Stimulated activated CD4-positive, alpha-beta T cell treated with anti-CD3 and anti-CD28 coated beads, Interleukin-4, amount 100 ng/mL, for 48 hours (primary cell): ENCODE data around the gene NPR2.

ENCODE experiments used
- DNase-seq, 2 donors: peaks; one replicate each; pipeline ENCODE4 v3.0.0-alpha.2; 2020; ENCODE audit warnings: low read depth in 2 of 2

The NPR2 gene

DNA sequence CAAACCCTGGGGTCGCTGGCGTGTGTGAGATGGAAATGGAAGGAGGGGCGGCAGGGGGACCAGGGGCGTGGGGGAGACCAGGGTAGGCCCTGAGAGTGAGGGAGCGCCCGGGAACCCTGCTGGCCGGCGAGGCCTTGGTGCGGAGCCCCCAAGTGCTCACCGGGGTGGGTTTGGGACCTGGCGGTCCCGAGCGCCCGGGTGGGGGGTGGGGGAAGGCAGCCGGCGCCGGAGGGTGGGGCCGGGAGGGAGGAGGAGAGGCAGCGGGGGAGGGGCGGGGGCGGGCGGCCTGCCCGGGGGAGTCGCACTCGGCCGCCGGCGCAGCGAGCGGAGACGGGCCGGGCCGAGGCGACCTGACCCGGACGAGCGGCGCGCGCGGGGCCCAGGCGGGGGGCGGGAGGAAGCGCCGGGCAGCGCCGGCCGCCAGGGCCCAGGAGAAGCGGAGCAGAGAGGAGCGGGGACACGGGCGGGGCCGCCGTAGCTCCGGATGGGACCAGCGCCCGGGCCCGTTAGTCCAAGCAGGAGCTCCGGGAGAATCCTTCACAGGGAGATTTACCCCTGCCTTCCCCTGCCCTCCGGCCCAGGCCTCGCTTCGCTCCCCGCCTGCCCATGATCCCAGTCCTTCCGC is at the start of gene NPR2:
TSS of gene NPR2 (plus strand) at position 295 of the 625 bp plus-strand sequence. CDS start 818 bp downstream, outside the sequence.
- DNase-seq = no peak

DNA sequence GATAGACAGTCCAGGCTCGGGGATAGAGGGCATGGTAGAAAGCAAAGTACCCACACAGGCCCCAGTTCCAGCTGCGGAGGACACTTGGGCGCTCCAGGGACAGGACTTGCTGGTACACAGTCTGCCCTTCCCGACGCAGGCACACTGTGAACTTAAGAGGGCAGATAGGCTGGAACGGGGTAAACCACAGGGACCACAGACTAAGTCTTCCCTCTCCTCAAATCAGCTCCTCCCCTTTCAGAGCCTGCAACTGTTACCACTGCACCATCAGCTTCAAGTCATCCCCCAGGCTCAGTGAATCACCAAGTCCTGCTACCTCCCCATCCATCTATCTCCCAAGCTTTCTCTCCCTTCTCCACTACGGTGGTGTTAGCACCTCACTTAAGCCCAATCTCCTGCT is 49.7 kb upstream of the NPR2 start:
- DNase-seq = no peak

DNA sequence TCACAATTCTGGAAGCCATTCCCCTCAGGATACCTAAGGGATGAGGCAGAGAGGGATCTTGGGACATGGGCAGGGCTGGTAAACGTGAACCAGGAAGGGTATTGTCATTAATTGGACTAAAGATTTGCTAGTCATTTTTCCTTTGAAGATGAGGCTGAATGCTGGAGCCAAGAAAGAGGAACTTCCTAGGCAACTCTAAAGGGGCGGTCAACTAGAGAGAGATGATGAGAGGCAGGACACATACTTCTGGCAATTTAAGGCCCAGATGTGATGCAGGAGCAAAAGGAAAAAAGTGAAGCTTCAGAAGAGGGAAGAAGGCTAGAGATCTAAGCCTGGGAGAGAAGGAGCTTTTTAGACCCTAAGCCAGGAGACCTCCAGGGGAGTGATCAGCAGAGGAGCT is 47.9 kb upstream of the NPR2 start:
- no peak for DNase-seq

DNA sequence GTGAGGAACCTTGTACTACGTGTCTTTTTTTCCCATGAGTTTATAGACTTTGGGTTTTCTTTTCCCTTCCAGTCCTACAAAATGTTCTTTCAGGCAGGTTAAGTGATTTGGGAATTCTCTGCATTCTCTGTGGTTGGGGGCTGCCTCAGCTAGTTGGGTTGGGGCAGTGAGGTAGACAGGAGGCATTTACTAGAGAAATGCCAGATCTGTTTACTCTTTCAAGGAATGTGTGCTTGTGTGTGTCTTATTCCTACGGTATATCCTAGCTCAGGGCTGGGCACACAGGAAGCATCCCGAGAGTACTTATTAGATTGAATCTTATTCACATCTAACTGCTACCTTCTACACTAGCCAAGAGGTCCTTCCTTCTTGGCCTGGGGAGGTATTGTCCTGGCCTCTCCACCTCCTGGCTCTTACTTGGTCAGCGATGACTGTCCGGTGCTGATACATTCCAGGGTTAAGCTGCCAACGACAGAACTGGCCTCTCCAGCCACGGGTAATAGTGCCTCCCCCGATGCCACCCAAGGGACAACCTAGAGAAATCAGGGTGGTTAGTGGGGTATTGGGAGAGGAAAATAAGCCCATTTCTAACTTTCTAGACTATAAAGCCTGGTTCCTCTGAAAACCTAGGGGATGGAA is 47.4 kb upstream of the NPR2 start:
- DNase-seq = no peak

DNA sequence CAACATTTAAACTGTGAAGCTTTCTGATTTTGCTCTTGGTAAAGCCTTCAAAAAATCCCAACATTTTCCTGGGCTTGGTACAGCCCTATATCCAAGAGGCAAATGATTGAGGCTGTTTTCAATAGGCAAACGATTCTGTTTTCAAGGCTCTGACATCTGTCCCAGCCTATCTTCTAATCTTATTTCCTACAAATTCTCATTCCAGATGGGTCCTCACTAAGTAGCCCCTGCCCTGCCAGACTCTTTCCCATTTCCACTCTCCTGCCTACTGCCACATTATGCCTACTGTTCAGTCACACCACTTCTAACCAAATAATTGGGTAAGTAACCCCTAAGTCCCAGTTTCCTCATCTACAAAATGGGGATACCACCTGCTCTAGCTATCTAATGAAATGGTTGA is 45.8 kb upstream of the NPR2 start:
- no peak for DNase-seq

DNA sequence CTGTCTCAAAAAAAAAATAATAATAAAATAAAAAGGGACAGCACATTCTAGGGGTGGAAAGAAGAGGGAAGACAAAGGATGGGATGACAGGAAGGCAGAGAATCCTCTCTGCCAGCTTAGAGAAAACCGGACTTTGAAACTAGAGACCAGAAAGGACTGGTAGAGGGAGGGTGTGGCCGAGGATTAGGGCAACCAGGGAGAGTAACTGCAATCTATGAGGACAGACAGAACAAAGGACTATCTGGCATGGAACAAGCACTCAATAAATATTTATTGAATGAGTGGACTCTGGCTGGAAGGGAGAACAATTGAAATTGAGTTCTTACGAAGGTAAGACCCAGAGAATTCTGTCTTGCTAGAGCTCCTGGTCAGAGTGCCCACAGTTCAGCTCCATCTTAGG is 44.8 kb upstream of the NPR2 start:
- no peak for DNase-seq

DNA sequence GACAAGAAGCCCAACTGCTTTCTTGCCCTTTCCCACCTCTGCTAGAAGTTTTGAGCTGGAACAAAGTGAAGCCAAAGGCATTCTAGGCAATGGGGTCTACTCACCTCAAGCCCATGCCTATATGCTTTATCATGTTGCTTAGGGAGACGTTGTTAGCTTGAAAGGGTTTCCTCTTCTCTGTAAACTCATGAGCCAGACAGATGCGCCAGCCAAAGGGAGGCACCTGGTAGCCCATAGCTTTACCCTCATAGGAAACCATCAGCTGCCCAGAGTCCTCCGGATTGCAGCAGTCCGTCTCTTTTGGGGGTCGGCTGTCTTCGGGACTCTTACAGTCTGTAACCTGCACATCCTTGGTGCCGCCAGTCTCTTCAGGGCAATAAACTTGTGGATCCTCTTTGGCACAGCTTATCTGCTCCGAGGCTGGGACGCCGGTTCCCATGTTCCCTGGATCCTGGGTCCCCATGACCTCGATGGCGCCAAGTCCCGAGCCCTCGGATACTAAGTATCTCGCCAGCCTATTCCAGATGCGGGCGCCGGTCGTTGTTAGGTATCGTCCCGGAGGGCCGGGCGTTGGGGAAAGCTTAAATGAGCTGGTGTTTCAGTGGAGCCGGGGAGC is 43.0 kb upstream of the NPR2 start:
- no peak for DNase-seq

DNA sequence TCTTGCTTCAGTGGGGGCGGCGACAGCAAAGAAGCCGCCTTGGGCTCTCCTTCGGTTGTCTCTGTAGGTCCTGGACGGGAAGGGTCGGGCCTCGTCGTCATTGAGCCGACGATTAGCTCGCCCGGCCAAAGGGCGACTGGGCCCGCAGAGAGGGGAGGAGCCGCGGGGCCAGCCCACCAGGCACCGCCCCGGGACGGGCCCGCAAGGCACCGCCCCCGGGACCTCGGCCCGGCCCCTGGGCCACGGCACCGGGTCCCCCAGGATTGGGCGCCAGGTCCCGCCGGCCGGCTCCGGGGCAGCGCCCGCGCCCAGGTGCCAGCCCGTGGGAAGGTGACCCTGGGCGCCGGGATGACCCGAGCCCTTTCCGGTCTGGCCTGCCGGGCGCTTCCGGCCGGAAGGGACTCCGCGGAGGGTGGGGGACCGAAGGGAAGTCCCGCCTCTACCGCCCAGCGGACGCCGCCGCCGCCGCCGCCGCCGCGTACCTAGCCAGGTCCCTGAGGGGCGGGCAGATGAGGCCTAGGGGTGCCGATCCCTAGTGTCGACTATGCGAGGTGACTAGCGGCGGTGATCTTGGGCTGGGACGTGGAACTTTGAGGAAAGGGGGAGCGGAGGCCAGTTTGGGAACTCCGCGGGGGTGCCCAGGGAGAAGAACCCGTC is 42.4 kb upstream of the NPR2 start, which contains the start of the genes GBA2 and RGP1:
TSS of gene GBA2 (minus strand) at position 371 of the 657 bp plus-strand sequence. CDS start 524 bp downstream, outside the sequence.
TSS of gene RGP1 (plus strand) at position 430 of the 657 bp plus-strand sequence. CDS start 469 bp downstream, outside the sequence.
- DNase-seq = peak in 1 of 2 donors; percentile 51

DNA sequence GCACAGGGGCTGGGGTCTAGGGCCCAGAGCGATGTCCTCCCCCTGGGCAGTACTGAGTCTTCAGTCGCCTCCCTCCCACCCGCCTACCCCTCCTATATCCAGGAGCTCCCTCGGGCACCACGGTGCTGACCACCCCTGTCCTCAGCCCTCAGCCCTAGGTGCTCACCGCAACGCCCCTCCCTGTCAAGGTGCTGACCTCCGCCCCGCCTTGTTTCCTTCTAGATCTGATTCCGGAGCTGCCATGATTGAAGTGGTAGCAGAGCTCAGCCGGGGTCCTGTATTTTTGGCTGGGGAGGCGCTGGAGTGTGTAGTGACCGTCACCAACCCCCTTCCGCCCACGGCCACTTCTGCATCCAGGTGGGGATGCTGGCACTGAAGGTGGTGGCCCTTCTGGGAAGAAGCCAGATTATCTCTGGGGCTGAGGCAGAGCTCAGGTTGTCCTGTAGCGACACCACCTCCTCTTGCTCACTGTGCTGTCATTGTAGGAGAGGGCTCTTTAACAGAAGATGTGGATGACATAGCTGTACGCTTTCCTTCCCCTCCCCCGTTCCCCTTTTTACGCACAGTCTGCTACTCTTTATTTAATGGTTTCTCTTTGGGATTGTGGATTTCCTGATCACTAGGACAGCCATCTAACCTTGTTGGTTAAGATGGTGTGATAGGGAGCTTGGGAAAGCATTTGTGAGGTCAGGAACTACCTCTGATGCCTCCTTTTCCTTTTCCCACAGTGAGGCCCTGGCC is 41.7 kb upstream of the NPR2 start:
- DNase-seq = peak in 1 of 2 donors; percentile 33

DNA sequence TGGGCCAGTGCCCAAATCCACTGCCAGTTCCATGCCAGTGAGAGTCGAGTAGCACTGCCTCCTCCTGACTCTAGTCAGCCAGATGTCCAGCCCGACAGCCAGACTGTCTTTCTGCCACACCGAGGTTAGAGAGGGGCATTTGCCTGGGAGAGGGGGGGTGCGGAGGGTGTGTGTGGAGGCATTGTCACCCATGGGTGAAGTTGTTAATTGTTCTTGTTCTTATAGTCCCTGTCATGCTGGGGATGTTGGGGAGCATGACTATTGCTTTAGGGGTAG is 41.2 kb upstream of the NPR2 start:
- DNase-seq = no peak

DNA sequence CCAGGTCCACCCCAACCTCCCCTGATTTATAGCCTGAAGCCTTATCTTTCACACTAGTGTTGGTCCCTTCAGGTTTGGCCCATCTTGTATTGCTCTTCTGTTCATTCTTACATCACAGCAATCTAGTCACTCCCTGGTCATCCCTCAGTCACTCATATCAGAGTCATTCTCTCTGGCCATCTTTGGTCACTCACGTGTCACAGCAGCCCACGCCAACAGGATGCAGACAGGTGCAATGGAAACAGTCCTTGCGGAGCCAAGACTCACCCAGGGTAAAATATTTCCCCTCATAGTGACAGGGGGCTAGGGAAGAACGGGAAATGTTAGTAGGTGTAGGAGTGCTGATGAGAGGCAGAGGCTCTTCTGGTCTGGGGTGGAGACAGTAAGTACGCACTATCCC is 37.9 kb upstream of the NPR2 start:
- DNase-seq = no peak

DNA sequence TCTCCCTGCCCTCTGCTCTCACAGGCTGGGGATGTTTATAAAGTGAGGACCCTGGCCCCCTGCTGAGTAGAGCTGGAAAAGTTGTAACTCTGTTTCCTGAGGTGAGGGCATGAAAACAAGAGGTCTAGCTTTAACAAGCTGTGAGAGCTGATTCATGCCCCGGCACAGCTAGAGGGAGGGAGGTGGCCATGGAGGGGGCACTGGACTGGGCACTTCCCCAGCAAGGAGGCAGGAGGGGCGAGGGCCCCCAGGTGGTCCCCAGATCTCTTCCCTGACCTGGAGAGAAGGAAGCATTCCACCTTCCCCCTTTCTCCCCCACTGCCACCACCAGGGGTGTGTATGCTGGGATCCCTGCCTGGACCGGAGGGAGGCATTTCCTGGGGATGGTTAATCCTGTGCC is 37.1 kb upstream of the NPR2 start, which contains the start of gene MSMP:
TSS of gene MSMP (minus strand) at position 13 of the 400 bp plus-strand sequence. CDS start 147 bp downstream, outside the sequence.
- no peak for DNase-seq

DNA sequence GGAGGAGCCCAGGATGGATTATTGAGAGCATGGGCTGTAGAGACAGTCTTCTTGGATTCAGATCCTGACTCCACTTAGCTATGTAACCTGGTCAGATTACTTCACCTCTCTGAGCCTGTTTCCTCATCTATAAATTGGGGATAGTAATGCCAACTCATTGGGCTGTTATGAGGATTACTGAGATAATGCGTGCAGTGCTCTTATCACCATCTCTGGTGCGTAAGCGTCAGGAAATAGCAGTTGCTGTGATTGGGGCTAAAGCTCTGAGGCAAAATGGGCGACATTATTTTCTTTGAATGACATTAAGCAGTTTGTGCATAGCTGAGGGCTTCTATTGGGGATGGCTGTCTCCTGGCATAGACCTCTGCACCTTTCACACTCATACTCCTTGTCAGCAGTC is 36.3 kb upstream of the NPR2 start:
- no peak for DNase-seq

DNA sequence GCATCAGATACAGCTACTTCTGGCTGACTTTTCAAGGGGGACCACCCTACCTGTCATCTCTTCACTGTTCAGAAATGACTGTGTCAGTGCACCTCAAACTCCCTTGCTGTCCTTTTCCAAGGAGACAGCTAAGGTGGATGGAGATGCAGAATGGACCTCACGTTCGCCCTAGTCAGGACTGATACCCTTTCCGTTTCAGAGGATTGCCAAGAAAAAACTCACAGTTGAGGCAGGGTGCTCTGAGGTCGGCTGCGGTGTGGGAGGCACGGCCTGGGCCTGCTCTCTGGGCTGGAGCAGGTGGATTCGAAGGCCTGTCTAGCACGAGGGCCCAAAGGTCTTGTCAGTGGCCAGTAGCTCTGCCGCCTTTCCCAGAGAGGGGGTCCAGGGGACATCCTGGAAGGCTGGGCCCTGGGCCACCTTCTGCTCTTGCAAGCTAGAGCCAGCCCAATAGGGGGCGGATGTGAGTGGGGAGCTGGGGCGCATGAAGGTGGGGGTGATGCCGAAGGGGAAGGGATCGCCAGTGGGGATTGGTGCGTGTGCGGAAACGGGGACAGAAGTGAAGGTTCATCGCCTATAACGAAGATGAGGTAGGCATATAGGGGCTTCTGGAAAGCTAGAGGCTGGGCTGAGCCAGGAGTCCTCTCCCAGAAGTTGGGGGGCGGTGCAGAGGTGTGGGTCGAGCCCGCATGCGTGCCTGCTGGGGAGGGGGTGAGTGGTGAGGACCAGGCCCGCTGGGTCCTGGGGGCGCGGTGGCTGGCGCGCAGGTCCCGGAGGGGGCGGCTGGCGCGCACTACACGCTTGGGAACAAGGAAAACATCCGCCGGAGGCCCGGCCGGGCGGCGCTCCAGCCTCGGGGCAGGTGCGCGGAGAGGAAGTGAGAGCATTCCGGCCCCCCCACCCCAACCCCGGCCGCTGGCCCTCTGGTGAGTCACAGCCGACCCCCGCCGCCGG is 34.8 kb upstream of the NPR2 start:
- peak; percentile 75 to 77 for DNase-seq

DNA sequence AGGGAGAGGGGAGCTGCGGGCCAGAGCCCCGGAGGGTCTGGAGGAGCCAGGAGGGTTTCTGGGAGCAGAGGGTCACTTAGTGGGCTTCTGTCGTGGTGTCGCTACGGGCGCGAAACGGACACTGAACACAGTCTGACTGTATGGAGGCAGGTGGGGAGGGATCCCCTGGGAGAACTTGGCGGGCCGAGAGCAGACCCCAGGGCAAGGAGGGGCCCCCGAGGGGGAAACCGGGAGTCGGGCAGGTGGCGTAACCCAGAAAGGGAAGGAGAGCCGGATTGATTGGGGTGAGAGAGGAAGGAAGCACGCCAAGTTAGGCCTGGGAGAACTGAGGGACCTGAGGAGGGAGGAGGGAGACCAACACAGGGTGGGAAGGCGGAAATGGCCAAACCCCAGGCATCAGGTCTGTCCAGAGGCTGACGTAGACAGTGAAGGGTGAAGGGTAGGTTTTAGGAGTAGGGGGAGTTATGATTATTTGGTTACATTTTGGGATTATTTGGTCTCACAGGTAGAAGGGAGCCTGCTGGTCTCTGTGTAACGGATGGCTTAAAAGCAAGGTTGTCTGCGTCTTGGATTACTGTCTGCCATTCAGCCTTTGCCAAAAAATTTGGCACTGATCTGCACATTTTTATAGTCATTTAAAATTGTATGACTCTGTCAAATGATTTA is 34.0 kb upstream of the NPR2 start:
- DNase-seq = peak in 1 of 2 donors; percentile 19

DNA sequence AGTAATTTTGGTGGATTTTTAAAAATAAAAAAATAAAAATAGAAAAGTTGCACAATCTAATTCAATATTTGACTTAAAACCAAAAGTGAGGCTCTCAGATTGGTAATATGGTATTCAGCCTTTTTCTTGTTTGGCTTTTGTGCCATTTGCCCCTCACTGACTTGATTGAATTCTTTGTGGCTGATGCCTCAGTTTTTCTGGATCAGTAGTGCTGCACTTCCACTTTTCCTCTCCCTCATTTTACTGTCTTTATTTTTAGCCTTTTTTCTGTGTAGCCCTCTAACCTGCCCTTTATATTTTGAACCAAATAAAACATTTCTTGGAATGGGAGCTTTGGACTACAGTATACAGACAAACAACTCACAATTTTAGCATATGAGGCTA is 33.5 kb upstream of the NPR2 start:
- no peak for DNase-seq

DNA sequence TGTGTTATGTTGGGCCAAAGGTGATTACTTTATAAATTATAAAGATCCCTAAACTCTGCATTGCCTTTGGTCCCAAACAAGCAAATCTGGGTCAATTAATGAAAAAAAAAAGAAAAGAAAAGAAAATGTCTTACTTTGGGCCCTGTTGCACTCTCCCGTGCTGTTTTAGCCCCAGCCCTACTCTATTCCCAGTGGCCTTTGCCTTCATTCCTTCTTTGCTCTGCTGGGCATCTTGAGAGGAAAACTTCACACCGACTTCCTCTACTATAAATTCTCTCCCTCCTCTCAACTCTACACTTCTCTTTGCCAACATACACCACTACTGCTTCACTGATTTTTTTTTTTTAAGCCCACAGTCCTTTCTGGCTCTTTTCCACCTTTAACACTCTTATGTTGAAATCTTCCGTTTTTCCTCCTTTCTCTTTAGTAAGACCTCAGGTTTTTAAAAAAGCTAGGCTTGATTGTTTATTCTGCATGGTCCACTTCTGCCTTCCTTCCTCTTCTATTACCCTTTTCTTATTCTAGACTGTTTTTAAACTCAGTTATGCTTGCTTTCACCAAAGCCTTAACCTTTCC is 32.8 kb upstream of the NPR2 start:
- DNase-seq = no peak

DNA sequence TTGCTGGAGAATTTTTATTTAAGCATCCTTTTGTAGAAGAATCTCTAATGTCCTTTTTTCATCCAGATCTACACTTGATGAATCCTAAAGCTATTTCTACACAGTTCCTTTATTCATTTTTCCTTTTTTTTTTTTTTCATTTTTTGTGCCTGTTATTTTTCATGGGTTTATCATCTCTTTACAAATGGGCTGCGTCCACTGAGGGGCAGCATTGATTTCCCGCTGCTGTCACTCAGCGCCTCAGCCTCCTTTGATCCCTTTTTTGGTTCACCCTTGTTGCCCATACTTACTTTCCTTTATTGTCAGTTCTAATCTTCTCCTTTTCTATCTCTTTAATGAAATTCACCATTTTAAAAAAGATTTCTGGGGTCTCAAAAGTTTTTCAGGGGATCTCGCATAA is 31.6 kb upstream of the NPR2 start:
- no peak for DNase-seq

DNA sequence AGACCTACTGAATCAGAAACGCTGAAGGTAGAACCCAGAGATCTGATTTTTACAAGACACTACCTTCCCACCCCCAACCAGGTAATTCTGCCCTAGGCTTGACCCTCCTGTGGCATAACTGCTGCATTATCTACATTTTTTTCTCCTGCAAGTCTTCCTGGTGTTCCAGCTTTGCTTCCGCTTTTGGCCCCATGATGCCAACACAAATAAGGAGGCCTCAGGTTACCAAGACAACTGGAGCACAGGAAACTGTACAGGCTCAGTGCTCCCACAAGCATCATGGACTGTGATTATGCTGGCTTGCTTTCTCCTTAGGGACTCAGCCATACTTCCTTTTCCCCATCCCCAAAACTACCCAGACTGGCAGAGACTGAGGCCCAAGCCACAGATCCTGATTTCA is 30.7 kb upstream of the NPR2 start:
- no peak for DNase-seq

DNA sequence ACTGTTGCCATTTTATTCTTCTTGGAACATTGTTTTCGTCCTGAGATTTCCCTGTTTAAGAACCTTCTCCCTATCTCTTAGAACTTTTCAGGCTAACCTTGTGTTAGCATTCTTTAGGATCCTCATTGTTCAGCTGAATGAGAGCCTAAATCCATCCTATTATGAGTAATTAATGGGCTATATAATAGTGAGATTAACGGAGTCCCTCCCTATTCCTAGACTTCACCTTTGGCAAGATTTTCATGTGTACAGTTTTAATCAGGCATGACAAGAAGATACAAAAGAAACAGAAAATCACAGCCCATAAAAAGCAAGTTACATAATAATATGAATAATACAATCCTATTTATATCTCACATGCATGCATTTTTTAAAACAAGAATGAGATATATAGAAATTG is 28.2 kb upstream of the NPR2 start:
- DNase-seq = no peak
